ENCODE data around the gene AGMO.
"Not testable (repeated sequence)": the region's sequence is repeated elsewhere in the genome, so short reads cannot be mapped to it uniquely, and the experiment has no call there.

The AGMO gene

DNA sequence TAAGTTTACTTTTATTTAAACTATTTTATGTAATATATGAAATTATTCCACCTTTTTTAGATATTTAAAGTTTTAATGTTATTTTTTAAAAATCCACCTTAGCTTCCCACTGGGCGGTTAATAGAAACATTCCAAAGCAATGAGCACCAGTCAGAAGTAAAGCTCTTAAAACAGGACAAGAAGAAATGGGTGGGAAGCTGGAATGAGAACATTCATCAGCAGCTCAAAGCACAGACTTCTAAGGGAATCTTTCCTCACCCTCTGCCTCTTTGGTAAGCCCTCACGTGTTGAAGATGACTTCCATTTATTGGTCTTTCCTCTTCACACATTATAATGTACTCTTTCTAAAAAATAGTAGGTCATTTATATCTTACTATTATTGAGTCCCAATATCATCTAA, 3.1 kb downstream of the AGMO start:
- DNase-seq, result peak; percentile 40

DNA sequence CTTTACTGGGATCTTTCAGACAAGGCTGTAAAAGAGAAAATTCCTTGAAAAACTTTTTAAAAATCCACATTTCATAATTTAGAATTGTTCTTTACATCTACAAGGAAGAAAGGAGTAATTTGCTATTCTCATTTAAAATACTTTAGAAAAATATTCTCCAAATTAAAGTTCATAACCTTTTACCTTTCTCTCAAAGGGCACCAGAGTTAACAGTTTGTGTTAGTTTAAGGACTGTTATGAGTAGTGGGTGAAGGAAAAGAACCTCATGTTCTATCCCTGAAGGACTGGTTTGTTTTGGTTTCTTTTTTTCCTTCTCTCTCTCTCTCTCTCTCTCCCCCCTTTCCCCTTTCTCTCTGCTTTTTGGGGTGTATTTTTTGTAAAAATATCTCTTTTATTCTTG, 4.1 kb downstream of the AGMO start:
- DNase-seq, result no peak

DNA sequence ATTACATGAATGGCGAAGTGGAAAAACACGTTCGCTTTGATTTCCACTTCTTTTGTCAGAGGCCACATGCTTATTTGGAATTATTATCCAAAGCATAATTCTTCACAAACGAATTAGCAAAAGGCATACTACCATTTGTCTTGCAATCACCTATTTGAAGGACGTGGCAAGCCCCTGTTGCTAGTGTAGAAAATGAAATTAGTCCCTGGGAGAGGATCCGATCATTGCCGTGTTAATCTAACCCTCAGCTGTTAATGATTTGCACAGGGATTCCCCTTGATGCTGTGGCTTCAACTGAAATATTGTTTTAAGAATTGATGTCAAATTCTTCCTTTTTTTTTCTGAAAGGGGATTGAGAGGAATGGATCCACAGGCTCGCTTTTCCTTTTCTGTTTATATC, 4.6 kb downstream of the AGMO start:
- no peak for DNase-seq

DNA sequence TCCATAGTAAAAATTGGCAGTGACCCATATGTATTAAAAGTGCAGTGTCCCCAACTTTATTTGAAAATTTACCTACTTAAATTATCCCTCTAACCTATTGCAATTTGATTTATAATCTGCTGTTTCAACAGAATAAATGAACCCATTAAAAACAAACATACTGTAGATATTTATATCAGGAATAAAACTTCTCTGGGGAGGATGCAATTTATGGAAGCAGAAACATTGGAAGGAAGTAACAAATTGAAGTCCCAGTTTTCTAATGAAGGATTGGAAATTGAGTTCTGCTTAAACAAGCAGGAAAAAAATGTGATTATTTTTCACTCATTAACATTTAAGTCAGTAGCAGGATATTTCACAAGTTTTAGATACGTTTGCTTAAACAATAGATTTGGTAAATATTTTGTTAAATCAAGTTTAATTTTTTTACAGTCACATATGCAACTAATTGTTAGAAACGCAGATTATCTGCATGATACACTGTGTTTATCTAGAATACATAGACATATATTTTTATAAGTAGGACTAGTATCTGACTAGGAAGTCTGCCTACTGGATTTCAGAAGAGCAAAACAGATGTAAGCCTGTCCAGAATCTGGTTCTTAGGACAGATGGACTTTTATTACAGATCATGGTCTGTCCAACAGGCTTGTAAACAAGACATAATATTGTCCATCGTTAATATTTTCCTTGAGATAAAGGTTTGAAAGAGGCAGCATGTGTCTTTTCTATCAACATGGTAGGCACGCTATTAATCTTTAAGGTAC, 5.3 kb downstream of the AGMO start:
- no peak for DNase-seq

DNA sequence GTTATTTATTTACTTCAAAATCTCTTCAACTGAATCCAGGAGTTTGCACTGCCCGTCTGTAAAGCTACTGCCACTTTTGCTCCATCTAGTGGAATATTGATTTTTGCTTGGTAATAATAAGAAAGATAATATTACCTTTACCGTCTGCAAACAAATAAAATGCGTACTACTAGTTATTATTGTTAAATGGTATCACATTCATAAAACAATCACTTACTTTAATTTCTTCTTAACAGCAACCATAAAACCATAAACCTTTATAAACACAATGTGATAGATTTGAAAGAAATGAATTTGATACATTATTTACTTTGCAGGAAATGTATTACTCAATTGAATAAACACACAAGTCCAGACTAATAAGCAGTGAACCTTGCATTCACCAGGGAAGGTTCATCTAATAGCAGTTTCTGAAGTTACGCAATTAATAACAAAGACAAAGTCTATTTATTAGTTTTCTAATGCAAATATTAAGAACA, 6.4 kb downstream of the AGMO start:
- DNase-seq, result peak; percentile 14

- no peak for DNase-seq
These were observed 7.1 kb downstream of the AGMO start for GRCh38 chr7:15554744-15555143.

GRCh38 chr7:15554081-15554480, 7.7 kb downstream of the AGMO start:
- DNase-seq, result peak; percentile 73

GRCh38 chr7:15547320-15547719, 14.5 kb downstream of the AGMO start:
- DNase-seq, result not testable (repeated sequence)

DNA sequence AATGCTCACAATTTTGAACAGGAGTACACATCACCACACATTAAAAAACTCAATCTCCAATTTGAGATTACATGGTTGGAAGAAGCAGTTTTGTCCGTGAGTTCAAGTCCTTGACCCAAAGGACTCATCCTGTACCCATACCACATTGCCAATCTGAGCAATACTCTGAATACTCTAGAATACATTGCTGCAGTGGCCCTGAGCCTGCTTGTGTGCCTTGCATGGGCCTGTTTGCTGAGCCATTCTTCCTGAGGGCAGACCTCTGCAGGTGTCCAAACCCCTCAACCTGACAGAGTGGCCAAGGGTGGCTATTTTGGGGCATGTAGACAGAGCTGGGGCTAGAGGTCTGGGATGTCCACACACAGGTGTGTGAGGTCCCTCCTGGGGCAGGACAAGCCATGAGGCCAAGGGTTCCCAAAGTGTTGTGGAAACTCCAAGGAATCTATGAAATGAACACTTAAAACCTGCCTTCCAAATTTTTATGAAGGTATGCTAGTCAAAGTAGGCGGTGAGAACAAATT, 15.5 kb downstream of the AGMO start:
- no peak for DNase-seq

- no peak for DNase-seq
These were observed 17.8 kb downstream of the AGMO start for GRCh38 chr7:15544050-15544449.

- DNase-seq, result no peak
These were observed 18.6 kb downstream of the AGMO start for GRCh38 chr7:15543256-15543655.

DNA sequence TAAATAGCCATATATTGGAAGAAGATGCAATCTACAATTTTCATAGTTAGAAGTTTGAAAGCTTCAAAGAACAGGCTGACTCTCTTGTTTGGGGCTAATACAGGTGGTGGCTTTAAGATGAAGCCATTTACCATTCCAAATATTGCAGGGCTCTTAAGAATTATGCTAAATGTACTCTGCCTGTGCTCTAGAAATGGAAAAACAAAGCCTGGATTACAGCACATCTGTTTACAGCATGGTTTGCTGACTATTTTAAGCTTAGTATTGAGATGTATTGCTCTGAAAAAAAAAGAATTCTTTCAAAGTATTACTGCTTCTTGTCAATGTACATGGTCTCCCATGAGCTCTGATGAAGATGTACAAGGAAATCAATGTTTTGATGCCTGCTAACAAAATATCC, 34.2 kb downstream of the AGMO start:
- DNase-seq, result no peak

- DNase-seq, result no peak
These were observed 36.1 kb downstream of the AGMO start for GRCh38 chr7:15525652-15526263.

- no peak for DNase-seq
These were observed 37.7 kb downstream of the AGMO start for GRCh38 chr7:15524077-15524476.

GRCh38 chr7:15517865-15518264, 44.0 kb downstream of the AGMO start:
- DNase-seq, result not testable (repeated sequence)

DNA sequence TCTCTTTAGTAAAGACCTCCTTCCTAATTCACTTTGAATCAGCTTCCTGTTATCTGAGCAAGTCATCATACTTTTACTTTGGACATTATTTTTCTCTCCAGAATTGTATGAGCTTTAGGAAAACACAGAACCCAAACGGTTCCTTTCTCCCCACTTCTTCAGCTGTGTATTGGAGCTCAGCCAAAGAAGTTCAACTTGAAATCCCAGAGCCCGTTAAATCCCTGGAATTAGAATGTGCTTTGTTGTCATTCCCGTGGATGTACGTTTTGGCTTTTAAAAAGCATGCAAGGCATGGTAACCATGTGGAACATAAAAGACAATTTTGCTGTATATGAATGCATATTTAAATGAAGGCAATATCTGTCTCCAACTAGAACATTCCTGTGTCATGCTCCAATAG, 46.6 kb downstream of the AGMO start:
- peak; percentile 7 for DNase-seq

GRCh38 chr7:15508258-15508657, 53.6 kb downstream of the AGMO start:
- DNase-seq, result peak; percentile 48

DNA sequence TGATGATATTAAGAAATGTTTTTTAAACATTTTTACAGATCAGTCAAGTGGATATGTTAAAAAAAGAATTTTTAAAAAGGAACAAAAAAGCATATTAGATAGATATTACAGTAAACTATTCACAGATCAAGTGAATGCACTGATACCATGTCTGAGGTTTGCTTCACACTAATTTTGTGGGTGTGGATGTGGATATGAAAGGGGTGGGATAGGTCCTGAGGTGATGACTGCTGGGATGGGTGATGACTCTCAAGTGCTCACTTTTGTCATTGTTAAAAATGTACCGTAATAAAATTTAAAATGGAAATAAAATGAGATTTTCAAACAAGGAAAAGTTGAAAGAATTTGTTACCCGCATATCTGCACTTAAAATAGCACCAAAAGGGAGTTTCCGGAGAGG, 54.1 kb downstream of the AGMO start:
- DNase-seq, result no peak

- no peak for DNase-seq
These were observed 54.6 kb downstream of the AGMO start for GRCh38 chr7:15507171-15507570.

- DNase-seq, result no peak
These were observed 56.1 kb downstream of the AGMO start for GRCh38 chr7:15505761-15506160.

DNA sequence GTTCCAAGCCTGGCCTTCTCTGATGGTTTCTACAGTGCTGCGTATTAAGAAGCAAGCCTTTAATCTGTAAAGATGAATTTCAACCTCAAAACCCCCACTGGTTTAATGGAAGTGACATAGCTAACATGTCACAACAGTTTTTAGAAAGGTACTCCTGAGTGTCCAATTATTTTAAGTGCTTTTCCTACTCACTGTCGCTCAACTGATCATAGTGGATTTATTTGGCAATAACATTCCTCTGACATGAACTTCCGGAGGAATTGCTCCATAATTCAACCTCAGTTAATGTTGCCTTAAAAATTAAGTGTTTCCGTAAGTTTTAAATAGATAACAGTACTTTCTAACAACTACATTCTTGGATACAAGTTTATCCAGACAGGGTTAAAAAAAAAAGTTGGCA, 57.5 kb downstream of the AGMO start:
- DNase-seq, result no peak

DNA sequence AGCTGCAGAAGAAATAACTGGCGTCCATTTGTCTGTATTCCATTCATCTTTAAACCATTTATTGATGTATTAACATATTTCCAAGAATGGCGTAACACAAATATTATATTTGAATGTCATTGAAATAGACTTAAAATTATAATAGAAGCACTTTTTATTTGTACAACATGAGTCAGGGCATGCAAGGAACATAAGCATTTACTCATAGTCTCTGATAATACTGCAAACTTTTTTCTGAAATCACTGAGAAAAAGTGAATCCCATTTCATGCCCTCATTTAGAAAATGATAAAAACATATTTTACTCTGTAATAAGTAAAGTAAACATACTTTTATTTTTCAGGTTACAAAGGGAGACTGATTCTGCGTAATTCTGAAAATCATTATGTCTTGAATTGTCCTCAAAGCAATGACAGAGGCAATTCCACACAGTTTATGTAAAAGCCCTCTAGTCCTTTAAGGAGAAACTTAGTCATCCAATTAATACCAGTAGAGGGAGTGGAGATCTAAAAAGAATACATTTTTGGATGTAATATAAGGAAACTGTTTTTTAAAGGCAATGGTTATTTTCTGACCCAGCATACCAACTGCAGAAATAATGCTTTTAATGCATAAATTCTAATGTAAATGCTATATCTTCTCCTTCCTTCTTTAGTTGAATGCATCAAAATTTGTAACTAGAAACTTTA, 58.1 kb downstream of the AGMO start:
- no peak for DNase-seq

- no peak for DNase-seq
These were observed 63.4 kb downstream of the AGMO start for GRCh38 chr7:15498465-15498864.

GRCh38 chr7:15495170-15495569, 66.6 kb downstream of the AGMO start:
- no peak for DNase-seq
